ENCODE data around the gene ZNF853.

DNA sequence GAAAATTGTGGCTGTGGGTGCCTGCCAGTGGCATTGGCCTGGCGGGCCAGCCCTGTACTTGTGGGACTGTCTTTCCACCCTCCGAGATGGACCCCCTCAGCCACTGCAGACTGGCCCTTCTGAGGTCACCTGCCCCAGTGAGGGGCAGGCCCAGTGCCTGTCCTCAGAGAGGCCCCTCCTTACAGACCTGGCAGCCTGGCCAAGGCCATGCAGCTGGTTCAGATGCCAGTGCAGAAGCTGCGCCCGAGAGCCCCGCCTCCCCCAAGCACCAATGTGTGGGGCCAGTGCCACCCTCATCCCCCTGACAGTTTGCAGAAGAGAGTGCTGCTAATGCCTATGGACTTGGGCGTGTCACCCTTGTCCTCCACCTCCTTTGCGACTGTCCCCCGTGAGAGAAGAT lies 31.7 kb downstream of the ZNF853 start:
- TF ChIP-seq, protein P1, sequence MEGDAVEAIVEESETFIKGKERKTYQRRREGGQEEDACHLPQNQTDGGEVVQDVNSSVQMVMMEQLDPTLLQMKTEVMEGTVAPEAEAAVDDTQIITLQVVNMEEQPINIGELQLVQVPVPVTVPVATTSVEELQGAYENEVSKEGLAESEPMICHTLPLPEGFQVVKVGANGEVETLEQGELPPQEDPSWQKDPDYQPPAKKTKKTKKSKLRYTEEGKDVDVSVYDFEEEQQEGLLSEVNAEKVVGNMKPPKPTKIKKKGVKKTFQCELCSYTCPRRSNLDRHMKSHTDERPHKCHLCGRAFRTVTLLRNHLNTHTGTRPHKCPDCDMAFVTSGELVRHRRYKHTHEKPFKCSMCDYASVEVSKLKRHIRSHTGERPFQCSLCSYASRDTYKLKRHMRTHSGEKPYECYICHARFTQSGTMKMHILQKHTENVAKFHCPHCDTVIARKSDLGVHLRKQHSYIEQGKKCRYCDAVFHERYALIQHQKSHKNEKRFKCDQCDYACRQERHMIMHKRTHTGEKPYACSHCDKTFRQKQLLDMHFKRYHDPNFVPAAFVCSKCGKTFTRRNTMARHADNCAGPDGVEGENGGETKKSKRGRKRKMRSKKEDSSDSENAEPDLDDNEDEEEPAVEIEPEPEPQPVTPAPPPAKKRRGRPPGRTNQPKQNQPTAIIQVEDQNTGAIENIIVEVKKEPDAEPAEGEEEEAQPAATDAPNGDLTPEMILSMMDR (IDR thresholded peaks at IDR 0.05), result no peak
- TF ChIP-seq EZH2 (IDR thresholded peaks at IDR 0.05; ENCODE audit: borderline replicate concordance, insufficient read depth, low read depth, low read length, poor library complexity, severe bottlenecking), result no peak

All from B cell (primary cell).